Activated CD4-positive, alpha-beta T cell treated with anti-CD3 and anti-CD28 coated beads, Interleukin-2, amount 50 U/mL, for 16 hours (primary cell): ENCODE results near the gene RANBP10.

Experiments
- DNase-seq: peaks from one replicate; pipeline ENCODE4 v3.0.0-alpha.2; 2020

The RANBP10 gene

DNA sequence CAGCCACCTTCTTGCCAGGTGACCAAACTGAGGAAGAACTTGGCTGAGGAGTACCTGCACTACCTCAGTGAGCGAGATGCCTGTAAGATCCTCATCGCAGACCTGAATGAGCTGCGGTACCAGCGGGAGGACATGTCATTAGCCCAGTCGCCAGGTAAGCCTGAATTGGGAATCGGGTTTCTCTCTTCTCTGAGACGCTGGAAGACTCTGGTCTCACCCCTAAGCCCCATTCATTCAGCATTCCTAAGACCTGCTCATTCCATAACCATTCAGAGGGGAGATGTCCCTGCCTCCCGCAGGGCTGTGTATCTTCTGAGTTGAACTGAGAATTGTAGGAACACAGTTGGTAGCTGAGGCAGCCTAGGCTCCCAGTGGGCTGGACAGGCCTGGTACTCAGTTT, 18.8 kb upstream of the RANBP10 start:
- DNase-seq: no peak

- DNase-seq: no peak
These were observed 16.2 kb upstream of the RANBP10 start for GRCh38 chr16:67822511-67822910.

DNA sequence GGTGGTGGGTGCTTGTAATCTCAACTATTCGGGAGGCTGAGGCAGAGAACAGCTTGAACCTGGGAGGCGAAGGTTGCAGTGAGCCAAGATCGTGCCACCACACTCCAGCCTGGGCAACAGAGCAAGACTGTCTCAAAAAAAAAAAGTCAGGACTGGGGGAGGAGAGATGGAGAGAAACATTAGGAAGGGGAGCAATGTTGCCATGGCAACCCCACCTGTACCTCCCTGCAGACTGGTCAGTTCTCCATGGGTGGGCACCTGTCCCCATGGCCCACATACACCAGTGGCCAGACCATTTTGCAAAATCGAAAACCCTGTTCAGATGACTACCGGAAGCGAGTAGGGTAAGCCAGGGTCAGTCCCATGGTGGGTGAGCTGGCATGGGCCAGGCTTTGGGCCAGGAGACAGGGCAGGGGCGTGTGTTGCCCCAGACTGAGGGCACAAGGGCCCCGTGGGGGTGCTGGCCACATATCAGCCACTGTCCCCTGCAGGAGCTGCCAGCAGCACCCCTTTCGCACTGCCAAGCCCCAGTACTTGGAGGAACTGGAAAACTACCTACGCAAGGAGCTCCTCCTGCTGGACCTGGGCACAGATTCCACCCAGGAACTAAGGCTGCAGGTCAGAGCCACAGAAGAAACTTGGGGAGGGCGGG, 14.4 kb upstream of the RANBP10 start:
- no peak for DNase-seq

DNA sequence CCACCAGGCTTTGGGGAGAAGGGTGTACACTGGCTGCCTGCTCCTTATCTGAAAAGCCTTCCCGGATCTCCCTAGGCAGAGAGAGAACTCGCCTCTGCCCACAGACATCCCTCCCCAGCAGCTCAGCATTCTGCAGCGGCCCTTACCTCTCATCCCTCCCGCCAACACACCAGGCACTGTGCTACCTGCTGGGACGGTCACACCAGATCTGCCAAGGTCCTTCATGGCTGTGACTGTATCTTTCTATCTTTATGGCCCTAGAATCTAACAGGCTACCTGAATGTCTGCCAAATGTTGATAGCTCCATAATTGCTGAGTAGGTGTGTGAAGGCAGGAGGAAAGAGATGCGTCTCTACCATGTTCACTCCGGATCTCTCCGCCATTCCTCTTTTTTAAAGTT, 8.2 kb upstream of the RANBP10 start:
- DNase-seq: no peak

DNA sequence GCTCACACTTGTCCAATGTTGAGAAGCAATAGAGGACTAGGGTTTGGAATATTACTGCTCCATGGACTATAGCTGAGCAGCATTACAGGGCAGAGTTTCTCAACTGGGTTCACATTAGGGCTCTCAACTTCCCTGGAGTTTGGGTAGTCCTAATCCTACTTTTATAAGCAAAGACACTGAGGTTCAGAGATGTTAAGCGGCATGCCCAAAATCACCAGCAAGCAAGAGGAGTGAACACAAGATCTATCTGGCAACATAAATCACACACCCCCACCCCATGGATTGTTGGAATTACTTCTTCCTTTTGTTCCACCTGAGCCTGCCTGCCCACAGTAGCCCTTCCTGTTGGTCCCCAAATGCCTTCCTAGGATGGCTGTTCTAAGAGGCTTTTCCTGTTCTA, 5.5 kb upstream of the RANBP10 start:
- no peak for DNase-seq

DNA sequence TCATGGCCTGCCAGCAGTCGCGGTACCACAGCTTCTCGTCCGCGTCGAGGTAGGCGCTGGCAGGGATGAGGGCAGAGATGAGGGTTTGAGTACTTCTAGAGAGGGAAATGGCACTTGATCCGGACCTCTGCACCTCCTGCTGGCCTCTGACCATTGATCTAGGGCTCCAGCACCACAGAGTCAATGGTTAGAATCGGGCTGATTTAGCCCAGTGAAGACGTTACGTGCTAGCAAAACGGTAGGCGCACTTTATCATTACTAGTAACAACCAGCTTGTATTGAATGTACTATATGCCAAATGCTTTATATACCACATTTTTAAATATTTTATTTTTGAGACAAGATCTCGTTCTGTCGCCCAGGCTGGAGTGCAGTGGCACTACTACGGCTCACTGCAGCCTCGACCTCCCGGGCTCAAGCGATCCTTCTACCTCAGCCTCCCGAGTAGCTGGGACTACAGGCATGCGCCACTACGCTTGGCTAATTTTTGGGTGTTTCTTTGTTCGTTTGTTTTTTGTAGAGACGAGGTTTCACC, 855 bp upstream of the RANBP10 start:
- DNase-seq: no peak

GRCh38 chr16:67805718-67806427, 487 bp downstream of the RANBP10 start:
- no peak for DNase-seq

DNA sequence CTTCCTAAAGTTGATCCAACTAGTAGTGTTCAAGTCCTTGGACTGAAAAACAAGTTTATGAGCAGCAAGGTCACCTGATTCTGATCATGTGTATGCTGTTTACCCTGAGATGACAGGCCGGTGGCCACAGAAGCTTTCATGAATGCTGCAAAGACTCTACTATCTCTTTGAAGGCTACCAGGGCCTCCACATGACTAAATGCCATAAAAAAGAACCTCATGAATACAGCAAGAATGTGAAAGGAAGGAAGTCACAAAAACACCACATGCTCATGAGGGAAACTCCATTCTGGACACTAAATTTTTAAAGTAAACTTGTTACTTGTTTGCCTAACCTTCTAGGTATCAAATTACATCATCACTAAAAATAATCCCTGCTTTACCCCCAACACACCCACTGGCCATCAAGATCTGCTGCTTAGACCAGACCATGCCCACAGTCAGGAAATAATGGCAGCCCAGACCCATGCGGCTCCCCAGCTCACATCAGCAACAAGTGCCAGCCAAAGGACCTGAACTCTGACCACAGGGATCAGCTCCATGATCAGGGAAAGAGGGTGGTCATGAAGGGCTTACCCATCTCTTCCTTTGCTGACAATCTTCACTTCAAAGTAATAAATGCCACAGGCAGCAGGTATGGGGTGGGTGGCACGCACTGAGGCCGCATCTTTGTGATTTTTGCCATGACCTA, 1.4 kb downstream of the RANBP10 start:
- no peak for DNase-seq

DNA sequence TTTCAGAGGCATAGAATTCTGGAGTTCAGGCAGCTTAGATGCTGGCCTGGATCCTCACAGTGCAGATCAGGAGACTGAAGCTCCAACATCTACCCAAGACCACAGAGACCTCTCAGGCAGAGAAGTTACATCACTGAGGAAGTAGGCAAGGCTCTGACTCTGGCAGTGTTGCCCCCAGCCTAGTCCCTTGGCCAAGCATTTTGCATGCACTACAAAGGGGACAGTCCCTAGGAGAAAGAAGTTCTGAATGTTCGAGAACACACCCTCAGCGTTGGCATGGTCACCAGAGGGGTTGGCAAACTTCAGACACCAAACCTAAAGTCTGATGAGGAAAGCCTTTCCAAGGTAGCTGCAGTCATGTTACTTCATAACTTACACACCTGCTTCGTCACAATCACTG, 2.5 kb downstream of the RANBP10 start:
- DNase-seq: no peak

DNA sequence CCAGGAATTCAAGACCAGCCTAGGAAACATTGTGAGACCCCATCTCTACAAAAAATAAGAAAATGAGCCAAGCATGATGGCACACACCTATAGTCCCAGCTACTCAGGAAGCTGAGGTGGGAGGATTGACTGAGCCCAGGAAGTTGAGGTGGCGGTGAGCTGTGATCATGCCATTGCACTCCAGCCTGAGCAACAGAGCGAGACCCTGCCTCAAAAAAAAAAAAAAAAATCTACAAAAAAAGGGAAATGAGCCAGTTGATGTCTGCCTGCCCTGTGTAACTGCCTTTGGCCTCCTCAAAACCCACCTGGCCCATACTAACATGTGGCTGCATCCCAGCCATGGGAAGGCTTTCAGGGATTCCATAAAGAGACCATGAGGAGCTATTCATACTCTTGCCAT, 4.5 kb downstream of the RANBP10 start:
- DNase-seq: peak; percentile 69

- no peak for DNase-seq
These were observed 5.1 kb downstream of the RANBP10 start for GRCh38 chr16:67801241-67801640.

- no peak for DNase-seq
These were observed 5.9 kb downstream of the RANBP10 start for GRCh38 chr16:67800338-67800926.

DNA sequence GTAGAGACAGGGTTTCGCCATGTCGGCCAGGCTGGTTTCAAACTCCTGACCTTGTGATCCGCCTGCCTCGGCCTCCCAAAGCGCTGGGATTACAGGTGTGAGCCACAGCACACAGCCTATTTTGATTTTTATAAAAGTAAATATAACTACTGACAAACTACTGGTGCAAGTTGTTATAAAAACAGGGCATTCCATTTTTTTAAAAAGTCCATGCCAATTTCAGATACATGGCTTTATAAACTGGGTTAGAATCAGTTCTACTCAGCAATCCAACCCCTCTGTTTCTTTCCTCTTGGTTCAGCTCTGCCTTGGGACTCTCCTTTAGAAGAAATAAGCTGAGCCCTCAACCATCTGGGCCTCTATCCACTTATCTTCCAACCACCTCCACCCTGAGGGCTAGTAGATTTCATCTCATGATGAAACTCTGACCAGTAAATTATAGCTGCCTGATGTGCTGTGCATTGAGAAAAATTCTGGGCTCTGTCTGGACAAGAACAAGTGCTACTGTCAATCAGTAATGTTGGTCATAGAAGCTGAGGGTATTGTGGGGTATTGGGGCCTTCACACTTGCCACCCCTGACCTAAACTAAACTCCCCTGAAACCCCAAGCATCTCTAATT, 10.2 kb downstream of the RANBP10 start:
- DNase-seq: no peak

GRCh38 chr16:67790071-67790470, 16.3 kb downstream of the RANBP10 start:
- no peak for DNase-seq

GRCh38 chr16:67786491-67786890, 19.9 kb downstream of the RANBP10 start:
- no peak for DNase-seq

GRCh38 chr16:67783353-67783725, 23.0 kb downstream of the RANBP10 start:
- no peak for DNase-seq

- no peak for DNase-seq
These were observed 23.6 kb downstream of the RANBP10 start for GRCh38 chr16:67782567-67783352.

DNA sequence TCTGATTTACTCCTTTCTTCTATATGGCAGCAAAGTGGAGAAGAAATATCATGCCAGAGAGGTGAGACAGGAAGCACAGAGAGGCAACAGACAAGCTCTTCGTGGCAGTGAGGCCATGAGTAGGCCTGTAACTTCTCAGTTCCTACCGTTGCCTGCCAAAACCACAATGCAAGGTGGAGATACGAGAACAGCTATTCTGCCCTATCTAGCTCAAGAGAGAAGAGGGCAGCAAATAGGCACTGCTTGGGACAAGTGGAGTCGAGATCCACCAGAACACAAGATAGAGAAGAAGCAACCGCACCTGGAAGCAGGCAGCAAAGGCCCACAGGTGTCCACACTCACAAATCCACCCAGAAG, 24.8 kb downstream of the RANBP10 start:
- peak; percentile 23 for DNase-seq

DNA sequence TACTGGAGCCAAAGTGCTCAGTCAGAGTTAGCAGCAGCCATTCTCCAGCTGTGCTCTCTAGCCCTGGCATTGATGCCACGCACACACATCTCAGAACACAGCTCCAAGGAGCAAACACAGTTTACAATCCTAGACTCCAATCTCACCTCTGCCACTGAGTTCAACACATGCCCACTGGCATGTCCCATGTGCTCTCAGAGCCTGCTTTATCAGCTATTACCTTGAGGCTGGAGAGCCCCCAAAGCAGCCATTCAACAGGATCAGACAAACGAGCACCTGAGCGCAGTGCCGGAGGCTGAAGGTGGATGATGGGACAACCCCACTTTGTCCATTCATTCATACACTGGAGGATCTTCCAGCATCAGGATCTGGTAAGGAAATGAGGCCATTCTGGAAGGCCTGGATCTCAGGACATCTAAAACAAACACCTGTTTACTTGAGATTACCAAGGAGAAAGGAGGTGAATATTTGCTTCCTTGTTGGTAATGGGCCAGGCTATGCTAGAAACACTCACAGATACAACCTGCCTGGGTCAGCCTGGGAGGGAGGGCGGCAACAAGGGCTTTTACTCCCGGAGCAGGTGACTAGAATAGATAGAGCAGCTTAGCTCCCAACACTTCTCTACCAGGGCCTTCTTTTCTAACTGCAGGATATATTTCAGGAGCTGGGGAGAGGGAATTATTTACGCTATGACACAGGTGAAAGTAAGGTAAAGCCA, 25.4 kb downstream of the RANBP10 start:
- no peak for DNase-seq

- no peak for DNase-seq
These were observed 26.9 kb downstream of the RANBP10 start for GRCh38 chr16:67779256-67780014.

DNA sequence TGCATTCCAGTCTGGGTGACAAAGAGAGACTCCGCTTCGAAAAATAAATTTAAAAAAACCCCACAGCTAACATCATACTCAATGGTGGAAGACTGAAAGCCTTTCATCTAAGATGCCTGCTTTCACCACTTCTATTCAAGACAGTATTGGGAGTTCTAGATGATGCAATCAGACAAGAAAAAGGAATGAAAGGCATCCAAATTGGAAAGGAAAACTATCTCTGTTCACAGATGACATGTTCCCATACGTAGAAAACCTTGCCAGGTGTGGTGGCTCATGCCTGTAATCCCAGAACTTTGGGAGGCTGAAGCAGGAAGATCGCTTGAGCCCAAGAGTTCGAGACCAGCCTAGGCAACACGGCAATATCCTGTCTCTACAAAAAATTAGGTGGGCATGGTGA, 31.1 kb downstream of the RANBP10 start:
- DNase-seq: no peak
